Gastrocnemius medialis (tissue), 4 donors: ENCODE measurements around the gene GRIN2A. TPM values are rescaled to one million over a fixed set of nuclear protein-coding genes. Genes with fewer than 3 reads are reported as not detected.

Experiments
- ATAC-seq, 2 donors: fragments of 150-250 bp; one replicate each; pipeline ENCODE4 v1.9.1; 2016
- DNase-seq, 2 donors: peaks; one replicate each; pipeline ENCODE4 v3.0.0-alpha.2; 2019
- H3K27ac ChIP-seq, 4 donors: fragments of 200-600 bp; sonication (generic); 1 replicate in 1 of 4; 2 replicates in 3 of 4; pipeline ENCODE4 v1.5.1; 2016 to 2018; ENCODE audit warnings: mild to moderate bottlenecking in 2 of 4, moderate library complexity in 1 of 4
- H3K27me3 ChIP-seq, 3 donors: fragments of 200-600 bp; sonication (generic) in 2 of 3; 1 replicate in 1 of 3; 2 replicates in 2 of 3; pipeline versions ENCODE4 v1.5.1 to v1.6.0; 2016 to 2019; ENCODE audit warnings: mild to moderate bottlenecking in 1 of 3, moderate library complexity in 1 of 3
- H3K36me3 ChIP-seq, 2 donors: fragments of 200-600 bp; sonication (generic) in 1 of 2; one replicate each; pipeline ENCODE4 v1.5.1; 2017 to 2018
- H3K4me1 ChIP-seq, 2 donors: fragments of 200-600 bp; sonication (generic) in 1 of 2; one replicate each; pipeline ENCODE4 v1.5.1; 2016 to 2017; ENCODE audit warnings: mild to moderate bottlenecking in 2 of 2
- H3K4me3 ChIP-seq, 4 donors: fragments of 200-600 bp; sonication (generic) in 3 of 4; 1 replicate in 1 of 4; 2 replicates in 3 of 4; pipeline ENCODE4 v1.5.1; 2016 to 2019; ENCODE audit warnings: mild to moderate bottlenecking in 2 of 4
- H3K9me3 ChIP-seq, 3 donors: fragments of 200-600 bp; sonication (generic) in 2 of 3; 1 replicate in 1 of 3; 2 replicates in 2 of 3; pipeline ENCODE4 v1.5.1; 2016 to 2019
- CTCF ChIP-seq, 5 experiments: fragments of 450-650 bp in 3 of 5; fragments of 200-600 bp in 2 of 5; sonication (generic) in 2 of 5; IDR thresholded peaks in 4 of 5; conservative IDR thresholded peaks in 1 of 5; 1 replicate in 4 of 5; 2 replicates in 1 of 5; pipeline ENCODE4 v1.5.1; 2016 to 2019; ENCODE audit warnings: antibody characterized with exemption in 5 of 5, mild to moderate bottlenecking in 3 of 5, moderate library complexity in 3 of 5
- POLR2A ChIP-seq, 2 donors: fragments of 450-650 bp; IDR thresholded peaks; one replicate each; pipeline ENCODE4 v1.6.1; 2017; ENCODE audit warnings: antibody characterized with exemption in 2 of 2, mild to moderate bottlenecking in 2 of 2, moderate library complexity in 2 of 2
- in situ Hi-C, 4 donors: fragments of 200-750 bp; cut with MboI; loops; one replicate each; pipeline versions ENCODE4 v1.15.0 to v1.8.0; 2017; ENCODE audit warnings: low sequenced_read_pairs in 4 of 4
- intact Hi-C: fragments of 100-400 bp; cut with DNase I; formaldehyde crosslinking; loops from one replicate; pipeline ENCODE4 v1.15.1; 2023; ENCODE audit warnings: low total_unique reads
- total RNA-seq, 4 donors: library from RNA; depleted of rRNA; stranded (reverse); fragments of >200 nt; gene quantifications; one replicate each; pipeline versions ENCODE4 v1.1.0 to v1.2.3, GENCODE V29; 2016

GRIN2A gene
- total RNA-seq, 4 donors from 2014 or later = 0.13 to 0.87 TPM; not detected in 2

GRCh38 chr16:10013774-10014173 lies 168.5 kb downstream of the GRIN2A start:
- TF ChIP-seq CTCF (IDR thresholded peaks at IDR 0.05 in 4 of 5, conservative IDR thresholded peaks at IDR 0.05 in 1 of 5) (no peak), POLR2A (IDR thresholded peaks at IDR 0.05) (no peak)
- H3K4me3 ChIP-seq = no peak overlapping the region
- no peaks in the 10 kb centered on the region for H3K9me3 ChIP-seq
- no peaks in the 10 kb centered on the region for H3K27me3 ChIP-seq
- H3K36me3 ChIP-seq = no peaks in the 10 kb centered on the region
- ATAC-seq (no peak), DNase-seq (no peak)
- no peaks in the 10 kb centered on the region for H3K4me1 ChIP-seq
- in situ Hi-C loops (no loop called here), intact Hi-C loops (no loop called here)
- H3K27ac ChIP-seq = no peak overlapping the region

- in situ Hi-C loops = no loop called here
- no peak overlapping the region for H3K27ac ChIP-seq
These were observed 168.9 kb downstream of the GRIN2A start for GRCh38 chr16:10013364-10013763.

GRCh38 chr16:10009684-10010083 lies 172.5 kb downstream of the GRIN2A start:
- no peak for DNase-seq
- no peak overlapping the region for H3K27ac ChIP-seq
- no peaks in the 10 kb centered on the region for H3K4me1 ChIP-seq
- no peaks in the 10 kb centered on the region for H3K36me3 ChIP-seq
- TF ChIP-seq CTCF (IDR thresholded peaks at IDR 0.05 in 4 of 5, conservative IDR thresholded peaks at IDR 0.05 in 1 of 5) = no peak
- TF ChIP-seq POLR2A (IDR thresholded peaks at IDR 0.05) = no peak
- intact Hi-C loops (no loop called here), in situ Hi-C loops (no loop called here)
- ATAC-seq = no peak
- no peaks in the 10 kb centered on the region for H3K27me3 ChIP-seq
- no peak overlapping the region for H3K4me3 ChIP-seq
- no peaks in the 10 kb centered on the region for H3K9me3 ChIP-seq

More at GRCh38 chr16:10013364-10013763, 168.9 kb downstream of the GRIN2A start:
- H3K36me3 ChIP-seq = no peaks in the 10 kb centered on the region
- no peak overlapping the region for H3K4me3 ChIP-seq
- intact Hi-C loops = no loop called here
- no peaks in the 10 kb centered on the region for H3K27me3 ChIP-seq
- TF ChIP-seq CTCF (IDR thresholded peaks at IDR 0.05 in 4 of 5, conservative IDR thresholded peaks at IDR 0.05 in 1 of 5) = no peak
- no peaks in the 10 kb centered on the region for H3K4me1 ChIP-seq
- no peaks in the 10 kb centered on the region for H3K9me3 ChIP-seq
- DNase-seq = no peak
- no peak for ATAC-seq

DNA sequence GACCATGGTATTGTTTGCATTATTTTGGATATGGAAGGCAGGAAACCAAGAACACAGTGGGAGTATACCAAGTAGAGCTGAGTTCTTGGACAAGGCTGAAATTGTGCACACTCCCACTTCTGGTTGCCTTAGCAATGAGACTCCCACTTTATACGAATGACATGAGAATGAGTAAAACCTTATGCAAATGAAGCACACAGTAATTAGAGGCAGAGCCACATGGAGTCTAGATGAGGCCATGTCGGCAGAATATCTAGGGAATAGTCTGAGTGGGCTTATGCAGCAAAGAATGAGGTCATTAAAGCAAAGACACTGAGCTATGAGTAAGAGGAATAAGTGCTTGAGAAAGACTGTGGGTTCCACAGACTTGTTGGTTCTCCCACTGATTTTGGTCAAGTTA lies 178.7 kb downstream of the GRIN2A start:
- no peaks in the 10 kb centered on the region for H3K4me1 ChIP-seq
- DNase-seq (no peak), ATAC-seq (no peak)
- intact Hi-C loops (no loop called here), in situ Hi-C loops (no loop called here)
- no peaks in the 10 kb centered on the region for H3K36me3 ChIP-seq
- H3K27ac ChIP-seq = no peak overlapping the region
- H3K9me3 ChIP-seq = no peaks in the 10 kb centered on the region
- H3K27me3 ChIP-seq = no peaks in the 10 kb centered on the region
- no peak overlapping the region for H3K4me3 ChIP-seq
- no peak for TF ChIP-seq CTCF (IDR thresholded peaks at IDR 0.05 in 4 of 5, conservative IDR thresholded peaks at IDR 0.05 in 1 of 5)
- no peak for TF ChIP-seq POLR2A (IDR thresholded peaks at IDR 0.05)

GRCh38 chr16:10001258-10001775 lies 180.9 kb downstream of the GRIN2A start:
- H3K36me3 ChIP-seq = no peaks in the 10 kb centered on the region
- H3K27me3 ChIP-seq = no peaks in the 10 kb centered on the region
- H3K27ac ChIP-seq = no peak overlapping the region
- H3K4me3 ChIP-seq = no peak overlapping the region
- no peak for DNase-seq
- no peak for ATAC-seq
- intact Hi-C loops (no loop called here), in situ Hi-C loops (no loop called here)
- H3K4me1 ChIP-seq = no peaks in the 10 kb centered on the region
- no peaks in the 10 kb centered on the region for H3K9me3 ChIP-seq
- TF ChIP-seq CTCF (IDR thresholded peaks at IDR 0.05 in 4 of 5, conservative IDR thresholded peaks at IDR 0.05 in 1 of 5) (no peak), POLR2A (IDR thresholded peaks at IDR 0.05) (no peak)
